HTERT RPE-1 (cell line): ENCODE measurements around the gene NCKAP5.

Experiments
- in situ Hi-C: fragments of 300-500 bp; cut with MboI; formaldehyde crosslinking; loops from 4 replicates; pipeline ENCODE4 v1.14.3; 2020; ENCODE audit warnings: low sequenced_read_pairs

The NCKAP5 gene

GRCh38 chr2:133574620-133575019 lies 6.4 kb upstream of the NCKAP5 start:
- in situ Hi-C loops = no loop called here

- in situ Hi-C loops = no loop called here
These were observed 5.9 kb upstream of the NCKAP5 start for GRCh38 chr2:133574186-133574585.

- in situ Hi-C loops = no loop called here
These were observed 5.4 kb upstream of the NCKAP5 start for GRCh38 chr2:133573491-133574162.

GRCh38 chr2:133571249-133571648 lies 3.0 kb upstream of the NCKAP5 start:
- in situ Hi-C loops = no loop called here

- in situ Hi-C loops = no loop called here
These were observed 2.3 kb upstream of the NCKAP5 start for GRCh38 chr2:133570542-133570941.

- in situ Hi-C loops = no loop called here
These were observed 1.1 kb upstream of the NCKAP5 start for GRCh38 chr2:133569286-133569830.

- in situ Hi-C loops = no loop called here
These were observed 335 bp upstream of the NCKAP5 start for GRCh38 chr2:133568598-133568997.

- in situ Hi-C loops = no loop called here
These were observed 5.7 kb downstream of the NCKAP5 start for GRCh38 chr2:133562558-133562957.

GRCh38 chr2:133561045-133561852 lies 7.0 kb downstream of the NCKAP5 start:
- in situ Hi-C loops = no loop called here

- in situ Hi-C loops = no loop called here
These were observed 10.6 kb downstream of the NCKAP5 start for GRCh38 chr2:133557614-133558013.

- in situ Hi-C loops = no loop called here
These were observed 14.3 kb downstream of the NCKAP5 start for GRCh38 chr2:133553838-133554408.

GRCh38 chr2:133553251-133553650 lies 15.0 kb downstream of the NCKAP5 start:
- in situ Hi-C loops = no loop called here

- in situ Hi-C loops = no loop called here
These were observed 15.4 kb downstream of the NCKAP5 start for GRCh38 chr2:133552821-133553220.

GRCh38 chr2:133541797-133542196 lies 26.5 kb downstream of the NCKAP5 start:
- in situ Hi-C loops = no loop called here

GRCh38 chr2:133541376-133541775 lies 26.9 kb downstream of the NCKAP5 start:
- in situ Hi-C loops = no loop called here

GRCh38 chr2:133532919-133533318 lies 35.3 kb downstream of the NCKAP5 start:
- in situ Hi-C loops = no loop called here

GRCh38 chr2:133531382-133531781 lies 36.9 kb downstream of the NCKAP5 start:
- in situ Hi-C loops = no loop called here

- in situ Hi-C loops = no loop called here
These were observed 37.6 kb downstream of the NCKAP5 start for GRCh38 chr2:133530645-133531044.

- in situ Hi-C loops = no loop called here
These were observed 41.5 kb downstream of the NCKAP5 start for GRCh38 chr2:133526530-133527300.

- in situ Hi-C loops = no loop called here
These were observed 42.4 kb downstream of the NCKAP5 start for GRCh38 chr2:133525613-133526529.
